IPS DF 6.9 (cell line): ENCODE measurements around the gene HOXD4.

ENCODE experiments used
- DNase-seq: peaks from one replicate; pipeline ENCODE4 v3.0.0-alpha.2; 2013; ENCODE audit warnings: low read depth, low spot score
- H3K27ac ChIP-seq: one replicate; pipeline ENCODE4 v1.5.1; 2013; ENCODE audit warnings: low read length, control low read depth
- H3K27me3 ChIP-seq: 2 replicates; pipeline ENCODE4 v1.6.1; 2013; ENCODE audit warnings: mild to moderate bottlenecking, low read length; ENCODE audit not compliant: control insufficient read depth, insufficient read depth
- H3K36me3 ChIP-seq: 2 replicates; pipeline ENCODE4 v1.6.1; 2013; ENCODE audit warnings: low read length; ENCODE audit not compliant: control insufficient read depth, insufficient read depth
- H3K4me1 ChIP-seq: 2 replicates; pipeline ENCODE4 v1.6.1; 2013; ENCODE audit warnings: low read length; ENCODE audit not compliant: control insufficient read depth, insufficient read depth
- H3K4me3 ChIP-seq: 2 replicates; pipeline ENCODE4 v1.5.1; 2013; ENCODE audit warnings: mild to moderate bottlenecking, low read length
- H3K9me3 ChIP-seq: 2 replicates; pipeline ENCODE4 v1.6.1; 2013; ENCODE audit warnings: low read length, inconsistent platforms; ENCODE audit not compliant: control insufficient read depth, insufficient read depth
- WGBS: extraction: QIAGEN DNeasy Blood & Tissue Kit; methylation state at CpG from one replicate; pipeline ENCODE4 v1.1.7; 2013; ENCODE audit warnings: mixed read lengths, missing lambda C conversion rate; ENCODE audit not compliant: insufficient read length, insufficient coverage; 5-methylcytosine and 5-hydroxymethylcytosine counted together

Gene HOXD4

DNA sequence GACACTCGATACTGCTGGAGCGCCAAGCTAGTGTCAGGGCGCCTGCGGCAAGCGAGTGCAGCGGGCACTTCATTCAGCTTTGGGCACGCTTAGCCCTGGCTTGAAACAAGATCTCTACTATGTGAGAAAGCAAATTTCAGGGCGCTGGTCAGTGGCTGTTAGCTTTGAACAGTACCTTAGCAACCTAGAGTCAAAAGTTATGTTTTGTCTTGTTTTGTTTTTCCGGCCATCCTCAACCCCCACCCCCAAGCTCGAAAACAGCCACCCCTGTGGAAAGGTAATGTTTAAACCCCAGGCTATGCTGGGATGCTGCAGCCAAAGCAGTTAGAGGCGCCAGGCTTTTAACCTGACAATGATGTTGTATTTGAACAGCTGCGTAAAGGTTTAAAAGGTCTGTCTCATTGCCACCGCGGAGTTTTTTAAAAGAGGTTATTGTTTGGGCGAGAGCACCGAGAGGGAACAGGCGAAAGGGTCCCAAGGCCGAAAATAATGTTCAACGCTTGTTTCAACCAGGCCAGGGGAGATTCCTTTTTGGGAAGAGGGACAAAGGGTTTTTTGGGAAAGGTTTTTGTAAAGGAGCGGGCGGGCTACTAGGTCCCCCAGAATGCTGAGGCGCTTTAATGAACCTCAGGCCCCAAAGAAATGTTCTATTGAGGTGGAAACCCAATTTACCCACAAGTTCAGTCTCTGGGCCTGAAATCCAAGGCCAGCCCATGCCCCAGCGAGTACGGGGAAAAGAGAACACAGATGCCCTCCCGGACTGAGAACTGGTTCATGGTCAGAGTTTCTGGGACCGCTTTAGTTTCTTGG is 37.0 kb upstream of the HOXD4 start:
- Histone ChIP-seq H3K27ac (no peak overlapping the region), H3K27me3 (peaks cover 95% of the 10 kb centered on the region), H3K9me3 (no peaks in the 10 kb centered on the region)

DNA sequence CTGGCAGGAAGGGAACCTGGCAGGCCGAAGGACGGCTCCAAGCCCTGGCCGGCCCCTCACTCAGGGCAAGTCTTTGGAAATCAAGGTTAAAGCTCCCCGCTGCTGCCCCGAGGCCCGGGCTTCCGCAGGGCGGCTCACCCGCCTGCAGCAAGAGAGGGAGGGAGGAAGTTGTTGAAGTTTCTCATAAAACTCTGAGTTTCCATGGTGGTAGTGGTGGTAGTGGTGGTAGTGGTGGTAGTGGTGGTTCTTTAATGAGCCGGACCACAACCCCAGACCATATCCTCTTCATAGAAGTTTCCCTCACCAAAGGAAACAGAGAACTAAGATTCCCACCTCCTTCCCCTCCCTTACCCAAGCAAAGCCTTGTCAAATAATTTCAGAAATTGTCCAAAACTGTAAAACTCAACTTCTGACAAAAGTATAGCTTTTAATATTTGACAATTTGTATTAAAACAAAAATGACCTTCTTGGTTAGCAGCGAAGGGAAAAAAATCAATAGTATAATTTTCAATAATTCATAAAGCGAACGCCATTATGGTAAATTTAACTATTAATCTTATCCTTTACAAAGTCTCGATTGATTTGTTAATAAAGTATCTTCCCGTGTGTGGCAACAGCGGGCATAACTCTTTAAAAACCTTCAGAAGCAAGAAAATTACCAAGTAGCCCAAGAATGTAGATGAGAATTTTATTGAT is 36.3 kb upstream of the HOXD4 start:
- H3K27ac ChIP-seq: no peak overlapping the region
- H3K4me3 ChIP-seq: no peak overlapping the region
- H3K27me3 ChIP-seq: peaks cover 94% of the 10 kb centered on the region
- H3K36me3 ChIP-seq: no peaks in the 10 kb centered on the region
- no peaks in the 10 kb centered on the region for H3K4me1 ChIP-seq
- no peak for DNase-seq
- no CpG with 5 or more reads among the region's 16 CpGs for WGBS
- H3K9me3 ChIP-seq: no peaks in the 10 kb centered on the region

More for the DNA sequence above, 37.0 kb upstream of the HOXD4 start:
- Histone ChIP-seq H3K4me3 (no peak overlapping the region), H3K36me3 (no peaks in the 10 kb centered on the region), H3K4me1 (no peaks in the 10 kb centered on the region)
- WGBS: no CpG with 5 or more reads among the region's 26 CpGs
- no peak for DNase-seq

DNA sequence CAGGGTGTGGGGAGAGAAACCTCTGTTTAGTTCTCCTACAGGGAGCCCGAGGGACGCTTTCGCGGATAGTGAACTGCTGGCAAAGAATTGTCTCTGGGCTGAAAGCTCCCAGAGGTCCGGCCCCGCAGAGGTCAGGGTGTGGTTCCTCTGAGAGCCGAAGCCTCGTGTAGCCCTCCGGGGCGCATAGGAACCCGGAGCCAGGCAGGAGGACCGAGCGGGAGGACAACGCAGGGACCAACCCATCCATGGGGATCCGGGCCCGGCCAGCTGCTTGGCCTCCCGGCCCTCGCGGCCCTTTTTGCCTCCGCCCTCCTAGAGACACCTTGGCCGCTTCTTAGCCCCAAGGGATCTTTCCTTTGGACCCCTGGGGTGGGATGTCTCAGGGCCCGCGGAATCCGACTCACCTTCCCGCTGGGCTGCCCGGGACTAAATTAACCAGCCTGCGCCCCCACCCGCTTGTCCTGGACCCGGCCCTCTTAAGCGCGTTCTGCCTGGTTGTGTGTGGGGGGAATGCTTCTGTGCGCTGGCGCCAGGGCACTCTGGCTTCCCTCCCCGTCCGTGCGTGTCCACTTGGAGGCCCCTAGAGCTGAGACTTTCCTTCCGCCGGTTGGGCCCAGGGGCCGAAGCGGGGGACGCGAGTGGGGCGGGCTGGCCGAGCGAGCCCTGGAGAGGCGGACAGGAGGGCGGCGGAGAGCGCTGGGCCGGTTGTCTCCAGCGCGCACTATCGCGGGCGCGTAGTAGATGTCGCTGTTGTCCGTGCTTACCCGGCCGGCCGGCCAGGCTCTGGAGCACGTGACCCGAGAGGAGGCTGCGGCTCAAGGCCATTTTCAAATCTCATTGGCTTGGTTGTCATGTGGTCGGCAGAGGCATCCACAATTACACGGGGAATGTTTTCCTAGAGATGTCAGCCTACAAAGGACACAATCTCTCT is 35.2 kb upstream of the HOXD4 start, which contains the start of gene HOXD10:
TSS of gene HOXD10 (plus strand) at position 896 of the 931 bp plus-strand sequence. CDS start 56 bp downstream, outside the sequence.
- Histone ChIP-seq H3K36me3 (no peaks in the 10 kb centered on the region), H3K27ac (no peak within 1 kb of the TSS), H3K4me3 (no peak within 1 kb of the TSS), H3K9me3 (no peaks in the 10 kb centered on the region), H3K4me1 (no peaks in the 10 kb centered on the region), H3K27me3 (peaks cover 95% of the 10 kb centered on the region)
- WGBS: no CpG with 5 or more reads among the region's 66 CpGs
- DNase-seq: no peak

DNA sequence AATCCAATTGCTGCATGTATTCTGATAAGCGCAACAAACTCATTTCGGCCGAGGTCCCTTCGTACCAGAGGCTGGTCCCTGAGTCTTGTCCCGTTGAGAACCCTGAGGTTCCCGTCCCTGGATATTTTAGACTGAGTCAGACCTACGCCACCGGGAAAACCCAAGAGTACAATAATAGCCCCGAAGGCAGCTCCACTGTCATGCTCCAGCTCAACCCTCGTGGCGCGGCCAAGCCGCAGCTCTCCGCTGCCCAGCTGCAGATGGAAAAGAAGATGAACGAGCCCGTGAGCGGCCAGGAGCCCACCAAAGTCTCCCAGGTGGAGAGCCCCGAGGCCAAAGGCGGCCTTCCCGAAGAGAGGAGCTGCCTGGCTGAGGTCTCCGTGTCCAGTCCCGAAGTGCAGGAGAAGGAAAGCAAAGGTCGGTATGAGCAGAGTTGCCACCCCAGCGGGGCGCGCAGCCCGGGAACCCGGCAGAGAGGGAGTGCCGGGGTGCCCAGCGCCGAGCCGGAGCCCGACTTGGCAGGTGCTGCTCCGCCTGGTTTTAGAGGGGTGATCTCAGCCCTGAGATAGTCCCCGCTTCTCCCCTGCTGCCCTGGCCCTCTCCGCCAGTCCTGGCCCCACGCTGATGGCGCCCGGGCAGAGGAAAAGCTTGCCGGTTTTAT is 34.1 kb upstream of the HOXD4 start:
- Histone ChIP-seq H3K4me1 (0 out of 2 replicates have a peak, but pooled peaks cover under 1% of the 10 kb centered on the region), H3K36me3 (no peaks in the 10 kb centered on the region), H3K27me3 (peaks cover 96% of the 10 kb centered on the region), H3K4me3 (no peak overlapping the region), H3K9me3 (no peaks in the 10 kb centered on the region), H3K27ac (no peak overlapping the region)
- no CpG with 5 or more reads among the region's 40 CpGs for WGBS
- DNase-seq: no peak

DNA sequence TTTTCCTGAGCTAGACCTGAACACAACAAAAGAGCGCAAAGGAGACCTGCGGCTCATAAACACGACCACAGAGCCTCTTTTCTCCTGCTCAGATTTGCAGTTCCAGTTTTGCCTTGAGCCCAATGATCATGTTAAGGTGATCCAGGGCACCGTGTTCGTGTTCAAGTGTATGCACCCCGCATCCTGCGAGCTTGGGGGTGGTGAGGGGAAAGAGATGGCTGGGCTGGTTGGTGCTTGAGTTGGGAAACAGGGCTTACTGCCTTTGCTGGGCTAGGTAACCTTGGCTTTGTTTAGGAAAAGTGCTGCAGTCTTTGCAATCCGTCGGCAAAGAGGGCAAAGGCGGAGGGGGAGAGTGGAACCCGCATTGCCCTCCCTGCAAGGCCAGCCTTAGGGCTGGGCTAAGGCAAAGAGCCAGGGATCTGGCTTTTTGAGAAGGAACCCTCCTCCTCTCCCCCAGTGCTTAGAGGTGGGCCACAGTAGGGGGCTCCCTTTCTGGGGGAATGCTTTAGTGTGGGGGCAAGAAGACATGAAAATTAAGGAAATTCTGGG is 33.5 kb upstream of the HOXD4 start:
- no CpG with 5 or more reads among the region's 11 CpGs for WGBS
- DNase-seq: no peak
- no peak overlapping the region for H3K27ac ChIP-seq
- H3K36me3 ChIP-seq: no peaks in the 10 kb centered on the region
- H3K4me1 ChIP-seq: peaks cover 4% of the 10 kb centered on the region; the same call in 1 of the 2 replicates
- H3K4me3 ChIP-seq: no peak overlapping the region
- no peaks in the 10 kb centered on the region for H3K9me3 ChIP-seq
- H3K27me3 ChIP-seq: peaks cover 96% of the 10 kb centered on the region

DNA sequence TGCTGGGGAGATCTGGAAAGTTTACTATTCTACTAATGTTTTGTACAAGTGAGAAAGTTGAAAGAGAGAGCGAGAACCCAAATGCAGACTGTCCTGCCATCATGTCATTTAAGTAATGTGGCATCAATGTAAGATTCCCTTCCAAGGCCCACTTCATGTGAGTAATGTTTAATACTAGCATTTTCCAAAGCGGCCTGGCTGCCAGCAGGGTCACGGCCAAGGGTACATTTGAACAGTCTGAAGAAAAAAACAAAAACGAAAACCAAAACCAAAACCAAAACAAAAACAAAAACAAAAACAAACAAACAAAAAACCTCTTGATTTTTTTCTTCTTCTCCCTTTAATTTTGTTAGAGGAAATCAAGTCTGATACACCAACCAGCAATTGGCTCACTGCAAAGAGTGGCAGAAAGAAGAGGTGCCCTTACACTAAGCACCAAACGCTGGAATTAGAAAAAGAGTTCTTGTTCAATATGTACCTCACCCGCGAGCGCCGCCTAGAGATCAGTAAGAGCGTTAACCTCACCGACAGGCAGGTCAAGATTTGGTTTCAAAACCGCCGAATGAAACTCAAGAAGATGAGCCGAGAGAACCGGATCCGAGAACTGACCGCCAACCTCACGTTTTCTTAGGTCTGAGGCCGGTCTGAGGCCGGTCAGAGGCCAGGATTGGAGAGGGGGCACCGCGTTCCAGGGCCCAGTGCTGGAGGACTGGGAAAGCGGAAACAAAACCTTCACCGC is 32.6 kb upstream of the HOXD4 start:
- Histone ChIP-seq H3K9me3 (no peaks in the 10 kb centered on the region), H3K4me3 (no peak overlapping the region), H3K27ac (no peak overlapping the region), H3K4me1 (peaks cover 7% of the 10 kb centered on the region; the same call in 1 of the 2 replicates), H3K27me3 (peaks cover 96% of the 10 kb centered on the region), H3K36me3 (no peaks in the 10 kb centered on the region)
- 100% methylated on average over 1 of the region's 24 CpGs for WGBS
- DNase-seq: no peak

DNA sequence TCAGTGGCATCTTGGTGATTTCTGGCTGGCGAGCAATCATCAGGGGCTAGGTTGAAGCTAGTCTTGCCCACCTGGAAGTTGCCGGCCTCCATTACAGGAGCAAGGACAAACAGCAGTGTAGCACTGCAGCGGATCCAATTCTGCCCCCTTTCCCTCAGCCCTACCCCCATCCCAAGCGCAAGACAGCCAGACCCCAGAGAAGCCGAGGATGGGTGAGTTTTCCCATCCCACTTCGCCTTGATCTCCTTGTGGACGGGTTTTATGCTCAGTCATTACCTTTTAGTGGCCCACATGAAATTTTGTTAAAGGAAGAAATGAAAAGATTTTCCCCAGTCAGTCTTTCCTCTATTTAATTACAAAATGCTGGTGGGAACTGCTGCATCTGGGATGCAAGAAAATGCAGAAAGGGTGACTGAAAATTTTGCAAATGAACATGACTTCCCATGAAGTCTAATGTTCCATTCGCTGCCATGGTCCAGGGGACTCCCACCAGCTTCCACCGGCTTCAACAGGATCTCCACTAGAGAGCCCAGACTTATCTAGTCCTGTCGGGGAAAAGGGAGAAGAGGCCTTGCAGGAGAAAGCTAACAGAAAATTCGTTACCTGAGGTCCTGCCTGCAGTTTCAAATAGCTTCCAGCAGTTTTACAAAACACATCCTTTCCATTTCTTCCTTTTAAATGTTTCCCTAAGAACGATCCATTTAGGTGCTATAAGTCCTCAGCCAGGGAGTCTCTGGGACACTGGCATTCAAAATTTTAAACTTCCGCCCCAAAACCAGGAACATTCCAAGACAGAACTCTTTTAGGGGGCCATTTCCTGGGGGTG is 30.8 kb upstream of the HOXD4 start:
- no peak overlapping the region for H3K27ac ChIP-seq
- H3K4me3 ChIP-seq: no peak overlapping the region
- no peaks in the 10 kb centered on the region for H3K9me3 ChIP-seq
- H3K36me3 ChIP-seq: no peaks in the 10 kb centered on the region
- H3K27me3 ChIP-seq: peaks cover 97% of the 10 kb centered on the region
- DNase-seq: no peak
- WGBS: no CpG with 5 or more reads among the region's 13 CpGs
- H3K4me1 ChIP-seq: peaks cover 7% of the 10 kb centered on the region; the same call in 1 of the 2 replicates

DNA sequence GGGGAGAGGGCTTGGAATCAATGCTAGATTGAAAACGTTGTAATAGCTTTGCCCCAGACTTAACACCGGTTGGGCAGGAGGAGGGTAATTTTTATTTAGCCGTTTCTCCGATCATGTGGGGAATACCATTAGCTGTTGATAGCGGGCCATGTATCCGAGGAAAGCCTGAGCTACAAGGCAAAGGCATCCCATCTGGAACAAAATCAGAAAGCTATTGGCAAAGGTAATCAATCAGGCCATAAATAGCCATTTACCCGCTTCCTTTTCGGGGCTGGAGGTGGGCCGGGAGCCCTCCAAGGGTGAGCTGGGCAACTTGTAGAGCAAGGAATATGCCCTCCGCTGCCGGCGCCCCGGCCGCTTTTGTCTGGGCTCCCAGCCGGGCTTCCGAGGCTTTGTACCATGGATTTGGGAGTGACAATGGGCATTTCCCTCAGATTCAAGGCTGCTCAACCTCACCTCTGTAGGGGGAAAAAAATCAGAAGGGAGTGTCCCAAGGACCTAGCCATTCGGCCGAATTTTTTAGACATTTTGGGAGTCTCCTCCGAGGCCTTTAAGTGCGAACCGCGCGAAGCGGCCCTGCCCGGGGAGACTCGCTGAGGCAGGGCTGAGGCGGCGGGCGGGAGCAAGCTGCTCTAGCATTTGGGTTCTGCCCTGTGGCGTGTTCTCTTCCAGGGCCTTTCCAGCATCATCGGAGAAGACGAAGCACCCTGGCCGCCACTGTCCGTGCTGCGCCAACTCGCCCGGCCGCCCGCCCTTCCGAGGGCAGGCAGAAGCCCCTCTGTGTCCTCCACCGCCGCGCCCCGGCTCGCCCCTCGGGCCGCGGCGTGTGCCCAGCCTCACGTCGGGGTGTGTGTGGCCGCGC is 29.9 kb upstream of the HOXD4 start:
- Histone ChIP-seq H3K36me3 (no peaks in the 10 kb centered on the region), H3K4me1 (peaks cover 7% of the 10 kb centered on the region; the same call in 1 of the 2 replicates), H3K9me3 (no peaks in the 10 kb centered on the region), H3K4me3 (no peak overlapping the region), H3K27me3 (peaks cover 97% of the 10 kb centered on the region), H3K27ac (no peak overlapping the region)
- no CpG with 5 or more reads among the region's 53 CpGs for WGBS
- no peak for DNase-seq
